DND-41 (cell line): ENCODE measurements around the gene LPCAT1.

Experiments used
- ATAC-seq: fragments of 200-7000 bp; cut with Tn5 transposase; 3 replicates; pipeline ENCODE4 v1.9.1; 2021; ENCODE audit warnings: low read depth; ENCODE audit not compliant: insufficient read depth
- DNase-seq: peaks from one replicate; pipeline ENCODE4 v3.0.0-alpha.2; 2020
- H2AFZ ChIP-seq: 2 replicates; pipeline ENCODE4 v1.6.0; 2012; ENCODE audit warnings: low read depth, low read length
- H3K27ac ChIP-seq: 2 replicates; pipeline ENCODE4 v1.5.1; 2012; ENCODE audit warnings: low read length, inconsistent platforms
- H3K27me3 ChIP-seq: fragments of 200-600 bp; sonication (generic); 2 replicates; pipeline ENCODE4 v1.6.0; 2012; ENCODE audit warnings: low read length, mild to moderate bottlenecking, inconsistent platforms; ENCODE audit not compliant: insufficient read depth, poor library complexity
- H3K36me3 ChIP-seq: 2 replicates; pipeline ENCODE4 v1.5.1; 2012; ENCODE audit warnings: low read length, inconsistent platforms; ENCODE audit not compliant: insufficient read depth
- H3K4me1 ChIP-seq: 2 replicates; pipeline ENCODE4 v1.5.1; 2012; ENCODE audit warnings: mild to moderate bottlenecking, low read length; ENCODE audit not compliant: insufficient read depth
- H3K4me2 ChIP-seq: 2 replicates; pipeline ENCODE4 v1.6.0; 2012; ENCODE audit warnings: mild to moderate bottlenecking, moderate library complexity, low read length, inconsistent platforms; ENCODE audit not compliant: insufficient read depth
- H3K4me3 ChIP-seq, 2 experiments: fragments of 200-600 bp in 1 of 2; shearing (Covaris generic) in 1 of 2; 2 replicates each; pipeline ENCODE4 v1.5.1; 2012 to 2016; ENCODE audit warnings: inconsistent platforms in 2 of 2, low read length in 2 of 2, mild to moderate bottlenecking in 2 of 2, low read depth in 1 of 2, moderate library complexity in 1 of 2
- H3K79me2 ChIP-seq: 2 replicates; pipeline ENCODE4 v1.6.0; 2012; ENCODE audit warnings: low read length, inconsistent platforms; ENCODE audit not compliant: insufficient read depth
- H3K9ac ChIP-seq: 2 replicates; pipeline ENCODE4 v1.6.0; 2012; ENCODE audit warnings: low read depth, mild to moderate bottlenecking, inconsistent platforms, low read length, moderate library complexity
- H3K9me3 ChIP-seq: 2 replicates; pipeline ENCODE4 v1.5.1; 2012; ENCODE audit warnings: low read length, moderate library complexity, mild to moderate bottlenecking, inconsistent platforms; ENCODE audit not compliant: insufficient read depth, severe bottlenecking
- H4K20me1 ChIP-seq: 2 replicates; pipeline ENCODE4 v1.6.0; 2012; ENCODE audit warnings: low read length; ENCODE audit not compliant: insufficient read depth
- EZH2 ChIP-seq: IDR thresholded peaks from 3 replicates; pipeline ENCODE4 v1.6.1; 2012; ENCODE audit warnings: borderline replicate concordance, low read depth, mild to moderate bottlenecking, moderate library complexity, low read length, inconsistent platforms; ENCODE audit not compliant: severe bottlenecking
- TF ChIP-seq, protein P1 (sequence below): IDR thresholded peaks from 2 replicates; pipeline ENCODE4 v1.5.1; 2012; ENCODE audit warnings: borderline replicate concordance, low read length, moderate library complexity, mild to moderate bottlenecking; ENCODE audit not compliant: poor library complexity, severe bottlenecking; ENCODE audit errors: extremely low read depth

Gene LPCAT1

DNA sequence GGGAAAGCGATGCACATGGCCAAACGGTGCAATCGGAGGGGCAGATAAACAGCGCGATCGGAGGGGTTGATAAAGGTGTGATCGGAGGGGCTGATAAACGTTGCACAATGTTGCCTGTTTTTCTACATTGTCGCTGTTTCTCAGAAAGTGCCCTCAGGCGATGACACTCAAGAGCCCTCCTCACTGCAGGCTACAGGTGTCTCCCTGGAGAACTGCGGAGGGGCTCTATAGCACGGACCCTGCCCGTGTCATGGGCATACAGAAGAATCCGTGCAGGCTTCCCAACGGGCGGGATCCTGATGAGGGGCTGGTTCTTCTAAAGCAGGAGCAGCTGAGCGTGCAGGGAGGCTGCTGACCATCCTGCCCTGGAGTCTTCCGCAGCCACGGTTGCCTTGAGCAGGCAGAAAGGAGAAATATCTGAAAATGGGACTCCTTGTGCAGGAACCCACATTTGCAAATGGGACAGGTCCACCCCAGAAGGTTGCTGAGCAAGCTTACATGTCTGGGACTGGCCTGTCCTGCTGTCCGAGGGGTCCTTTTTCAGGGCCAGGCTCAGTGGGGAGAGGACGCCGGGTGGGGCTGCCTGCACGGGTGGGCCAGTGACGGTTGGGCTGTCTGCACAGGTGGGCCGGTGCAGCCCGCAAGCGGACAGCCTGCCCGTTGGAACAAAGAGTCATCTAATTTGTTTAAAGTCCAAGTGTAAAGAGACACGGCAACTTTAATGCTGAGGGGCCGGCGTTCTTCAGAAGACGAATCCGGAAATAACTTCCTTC is 25.1 kb upstream of the LPCAT1 start:
- H3K9ac ChIP-seq: no peak overlapping the region
- peaks cover 6% of the 10 kb centered on the region; the same call in 1 of the 2 replicates for H4K20me1 ChIP-seq
- H3K27me3 ChIP-seq: no peaks in the 10 kb centered on the region
- H3K9me3 ChIP-seq: no peaks in the 10 kb centered on the region
- H3K4me1 ChIP-seq: no peaks in the 10 kb centered on the region
- H2AFZ ChIP-seq: no peak overlapping the region
- no peaks in the 10 kb centered on the region for H3K36me3 ChIP-seq
- no peaks in the 10 kb centered on the region for H3K79me2 ChIP-seq
- no peak overlapping the region for H3K4me2 ChIP-seq
- ATAC-seq (no peak), DNase-seq (peak; percentile 0)
- TF ChIP-seq EZH2: no peak
- TF ChIP-seq, protein P1, sequence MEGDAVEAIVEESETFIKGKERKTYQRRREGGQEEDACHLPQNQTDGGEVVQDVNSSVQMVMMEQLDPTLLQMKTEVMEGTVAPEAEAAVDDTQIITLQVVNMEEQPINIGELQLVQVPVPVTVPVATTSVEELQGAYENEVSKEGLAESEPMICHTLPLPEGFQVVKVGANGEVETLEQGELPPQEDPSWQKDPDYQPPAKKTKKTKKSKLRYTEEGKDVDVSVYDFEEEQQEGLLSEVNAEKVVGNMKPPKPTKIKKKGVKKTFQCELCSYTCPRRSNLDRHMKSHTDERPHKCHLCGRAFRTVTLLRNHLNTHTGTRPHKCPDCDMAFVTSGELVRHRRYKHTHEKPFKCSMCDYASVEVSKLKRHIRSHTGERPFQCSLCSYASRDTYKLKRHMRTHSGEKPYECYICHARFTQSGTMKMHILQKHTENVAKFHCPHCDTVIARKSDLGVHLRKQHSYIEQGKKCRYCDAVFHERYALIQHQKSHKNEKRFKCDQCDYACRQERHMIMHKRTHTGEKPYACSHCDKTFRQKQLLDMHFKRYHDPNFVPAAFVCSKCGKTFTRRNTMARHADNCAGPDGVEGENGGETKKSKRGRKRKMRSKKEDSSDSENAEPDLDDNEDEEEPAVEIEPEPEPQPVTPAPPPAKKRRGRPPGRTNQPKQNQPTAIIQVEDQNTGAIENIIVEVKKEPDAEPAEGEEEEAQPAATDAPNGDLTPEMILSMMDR: no peak
- H3K4me3 ChIP-seq: no peak overlapping the region
- H3K27ac ChIP-seq: no peak overlapping the region

DNA sequence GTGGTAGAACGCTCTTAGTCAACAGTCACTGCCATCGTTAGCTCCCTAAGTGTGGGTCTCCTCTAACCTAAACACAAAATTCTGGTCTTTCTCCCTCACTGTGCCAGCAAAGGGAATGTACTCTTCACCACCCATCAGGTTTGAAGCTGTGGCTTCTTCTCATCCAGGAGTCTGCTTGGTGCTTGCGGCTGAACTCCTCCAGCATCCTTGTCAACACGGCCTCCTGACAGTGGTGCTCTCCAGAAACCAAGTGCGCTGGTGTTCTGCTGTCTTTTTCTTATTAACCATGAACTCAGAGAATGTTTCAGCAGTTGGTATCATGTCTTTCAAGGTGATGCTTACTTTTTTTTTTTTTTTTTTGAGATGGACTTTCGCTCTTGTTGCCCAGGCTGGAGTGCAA is 23.9 kb upstream of the LPCAT1 start:
- TF ChIP-seq EZH2: no peak
- TF ChIP-seq, protein P1: no peak
- H4K20me1 ChIP-seq: peaks cover 6% of the 10 kb centered on the region; the same call in 1 of the 2 replicates
- no peaks in the 10 kb centered on the region for H3K79me2 ChIP-seq
- DNase-seq (peak; percentile 1), ATAC-seq (no peak)
- H3K36me3 ChIP-seq: no peaks in the 10 kb centered on the region
- no peaks in the 10 kb centered on the region for H3K27me3 ChIP-seq
- H2AFZ ChIP-seq: no peak overlapping the region
- H3K27ac ChIP-seq: no peak overlapping the region
- no peaks in the 10 kb centered on the region for H3K9me3 ChIP-seq
- H3K4me3 ChIP-seq: no peak overlapping the region
- no peak overlapping the region for H3K9ac ChIP-seq
- H3K4me1 ChIP-seq: no peaks in the 10 kb centered on the region
- no peak overlapping the region for H3K4me2 ChIP-seq

DNA sequence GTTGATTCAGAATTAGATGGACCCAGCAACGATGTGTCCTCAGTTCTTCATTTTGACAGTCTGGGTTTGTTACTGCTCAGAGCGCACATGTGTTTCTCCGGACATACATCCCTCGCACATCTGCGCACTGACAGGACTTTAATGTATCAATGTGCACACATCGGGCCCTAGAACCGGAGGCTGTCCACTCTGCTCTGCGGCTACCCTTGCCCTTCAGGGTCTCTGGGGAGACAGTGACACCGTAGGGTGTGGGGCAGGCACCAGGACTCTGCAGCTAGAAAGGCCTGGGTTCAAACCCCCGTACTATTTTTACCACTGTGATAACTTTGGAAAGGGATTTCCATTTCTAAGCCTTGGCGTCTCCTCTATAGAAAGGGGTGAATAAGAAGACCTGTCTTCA is 23.5 kb upstream of the LPCAT1 start:
- no peak overlapping the region for H3K4me2 ChIP-seq
- H3K9me3 ChIP-seq: no peaks in the 10 kb centered on the region
- H3K9ac ChIP-seq: no peak overlapping the region
- no peak overlapping the region for H3K27ac ChIP-seq
- H3K4me3 ChIP-seq: no peak overlapping the region
- H3K36me3 ChIP-seq: no peaks in the 10 kb centered on the region
- H3K79me2 ChIP-seq: no peaks in the 10 kb centered on the region
- H3K27me3 ChIP-seq: no peaks in the 10 kb centered on the region
- H3K4me1 ChIP-seq: no peaks in the 10 kb centered on the region
- DNase-seq (no peak), ATAC-seq (no peak)
- H4K20me1 ChIP-seq: peaks cover 6% of the 10 kb centered on the region; the same call in 1 of the 2 replicates
- TF ChIP-seq EZH2: no peak
- TF ChIP-seq, protein P1: no peak
- no peak overlapping the region for H2AFZ ChIP-seq
